ENCODE results near the gene MTM1. TPM values are rescaled to one million over a fixed set of nuclear protein-coding genes. Genes with fewer than 3 reads are reported as not detected.

The MTM1 gene
- total RNA-seq, 4 donors from 2014 or later: 10.5 to 32.7 (median 14.3) TPM

DNA sequence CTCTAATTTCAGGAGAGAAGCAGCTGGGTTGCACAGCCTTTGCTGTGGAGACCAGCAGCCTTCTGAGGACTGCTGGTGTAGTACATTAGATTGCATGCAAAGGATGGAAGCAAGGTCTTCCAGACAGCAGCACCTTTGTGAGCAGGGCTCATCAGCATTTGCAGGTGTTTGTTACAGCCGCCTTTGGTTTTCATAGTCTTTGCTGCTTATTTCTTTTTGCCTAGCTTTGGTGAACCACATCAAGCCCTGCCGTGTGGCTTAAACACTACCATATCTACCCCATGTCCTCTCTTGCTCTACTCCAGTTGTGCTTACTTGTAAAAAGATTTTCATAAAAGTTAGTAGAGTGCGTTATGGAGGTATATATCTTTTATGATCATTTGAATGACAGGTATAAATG is 57.5 kb downstream of the MTM1 start:
- Histone ChIP-seq H3K4me1 (no peaks in the 10 kb centered on the region), H3K27ac (no peak overlapping the region), H3K4me3 (no peak overlapping the region), H3K9me3 (no peaks in the 10 kb centered on the region), H3K36me3 (peaks cover 0 to 50% of the 10 kb centered on the region in 2 donors), H3K27me3 (no peaks in the 10 kb centered on the region)
- ATAC-seq: no peak
- 89 to 93% methylated on average over 2 to 3 of the region's 3 CpGs for WGBS, 2 donors (ENCODE audit: low coverage in 1 of 2)
- TF ChIP-seq POLR2AphosphoS5 (IDR thresholded peaks at IDR 0.05) (no peak), EP300 (IDR thresholded peaks at IDR 0.05) (no peak), POLR2A (IDR thresholded peaks at IDR 0.05) (no peak)
- TF ChIP-seq, protein P1, sequence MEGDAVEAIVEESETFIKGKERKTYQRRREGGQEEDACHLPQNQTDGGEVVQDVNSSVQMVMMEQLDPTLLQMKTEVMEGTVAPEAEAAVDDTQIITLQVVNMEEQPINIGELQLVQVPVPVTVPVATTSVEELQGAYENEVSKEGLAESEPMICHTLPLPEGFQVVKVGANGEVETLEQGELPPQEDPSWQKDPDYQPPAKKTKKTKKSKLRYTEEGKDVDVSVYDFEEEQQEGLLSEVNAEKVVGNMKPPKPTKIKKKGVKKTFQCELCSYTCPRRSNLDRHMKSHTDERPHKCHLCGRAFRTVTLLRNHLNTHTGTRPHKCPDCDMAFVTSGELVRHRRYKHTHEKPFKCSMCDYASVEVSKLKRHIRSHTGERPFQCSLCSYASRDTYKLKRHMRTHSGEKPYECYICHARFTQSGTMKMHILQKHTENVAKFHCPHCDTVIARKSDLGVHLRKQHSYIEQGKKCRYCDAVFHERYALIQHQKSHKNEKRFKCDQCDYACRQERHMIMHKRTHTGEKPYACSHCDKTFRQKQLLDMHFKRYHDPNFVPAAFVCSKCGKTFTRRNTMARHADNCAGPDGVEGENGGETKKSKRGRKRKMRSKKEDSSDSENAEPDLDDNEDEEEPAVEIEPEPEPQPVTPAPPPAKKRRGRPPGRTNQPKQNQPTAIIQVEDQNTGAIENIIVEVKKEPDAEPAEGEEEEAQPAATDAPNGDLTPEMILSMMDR (IDR thresholded peaks at IDR 0.05): no peak

- TF ChIP-seq POLR2A (IDR thresholded peaks at IDR 0.05) (no peak), POLR2AphosphoS5 (IDR thresholded peaks at IDR 0.05) (no peak), EP300 (IDR thresholded peaks at IDR 0.05) (no peak)
- TF ChIP-seq, protein P1 (IDR thresholded peaks at IDR 0.05): no peak
- no peak for ATAC-seq
- Histone ChIP-seq H3K27me3 (no peaks in the 10 kb centered on the region), H3K36me3 (peaks cover 0 to 52% of the 10 kb centered on the region in 2 donors), H3K9me3 (no peaks in the 10 kb centered on the region), H3K4me1 (no peaks in the 10 kb centered on the region), H3K27ac (no peak overlapping the region), H3K4me3 (no peak overlapping the region)
These were observed 59.5 kb downstream of the MTM1 start for GRCh38 chrX:150627957-150628356.

DNA sequence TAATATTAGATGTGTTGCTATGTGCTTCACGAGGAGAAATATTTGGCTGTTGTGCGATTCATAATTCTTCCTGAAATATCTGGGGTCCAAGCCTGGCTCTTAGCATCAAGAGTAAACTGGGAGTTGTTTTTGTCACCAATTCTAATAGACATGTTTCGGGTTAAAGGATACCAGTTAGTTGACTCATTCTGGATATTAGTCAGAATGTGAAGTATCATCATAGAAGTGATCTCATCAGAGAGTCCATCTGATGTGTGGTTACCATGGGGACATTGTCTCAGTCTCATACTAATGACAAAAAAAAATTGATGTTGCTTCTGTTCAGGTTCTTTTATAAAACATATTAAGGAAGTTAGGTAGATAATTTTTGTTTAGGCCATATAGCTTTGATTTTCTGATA is 67.5 kb downstream of the MTM1 start:
- Histone ChIP-seq H3K4me1 (no peaks in the 10 kb centered on the region), H3K9me3 (no peaks in the 10 kb centered on the region), H3K4me3 (no peak overlapping the region), H3K36me3 (peaks cover 0 to 24% of the 10 kb centered on the region in 2 donors), H3K27me3 (no peaks in the 10 kb centered on the region), H3K27ac (no peak overlapping the region)
- no peak for TF ChIP-seq EP300 (IDR thresholded peaks at IDR 0.05)
- TF ChIP-seq, protein P1 (IDR thresholded peaks at IDR 0.05): no peak
- no peak for TF ChIP-seq POLR2AphosphoS5 (IDR thresholded peaks at IDR 0.05)
- WGBS, 2 donors (ENCODE audit: low coverage in 1 of 2): 53 to 57% methylated on average over 3 of the region's 3 CpGs
- no peak for ATAC-seq

DNA sequence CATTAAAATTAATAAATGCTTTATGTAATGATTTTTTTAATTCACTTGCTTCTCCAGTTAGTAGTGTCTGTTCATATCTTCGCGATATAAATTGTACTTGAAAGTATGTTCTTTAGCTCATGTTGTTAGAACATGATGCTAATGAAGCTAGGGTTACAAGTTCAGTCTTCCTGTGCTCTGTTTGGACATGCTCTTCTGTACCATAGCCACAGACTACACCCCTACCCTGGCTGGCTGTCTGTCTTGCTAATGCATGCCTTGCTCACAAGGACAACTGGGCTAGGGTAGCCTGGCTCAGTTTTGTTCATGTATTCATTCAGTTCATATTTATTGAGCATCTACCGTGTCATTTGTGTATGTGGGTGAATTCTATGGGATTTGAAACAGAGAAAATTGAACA is 74.0 kb downstream of the MTM1 start:
- no peak for TF ChIP-seq EP300 (IDR thresholded peaks at IDR 0.05)
- TF ChIP-seq POLR2AphosphoS5 (IDR thresholded peaks at IDR 0.05): no peak
- TF ChIP-seq POLR2A (IDR thresholded peaks at IDR 0.05): no peak
- TF ChIP-seq, protein P1 (IDR thresholded peaks at IDR 0.05): no peak
- Histone ChIP-seq H3K4me3 (no peak overlapping the region), H3K36me3 (peaks cover 0 to 52% of the 10 kb centered on the region in 2 donors), H3K27me3 (no peaks in the 10 kb centered on the region), H3K4me1 (no peaks in the 10 kb centered on the region), H3K27ac (no peak overlapping the region), H3K9me3 (no peaks in the 10 kb centered on the region)
- no peak for ATAC-seq
- WGBS, 2 donors (ENCODE audit: low coverage in 1 of 2): 80% methylated on average over 1 of the region's 3 CpGs

- no peak overlapping the region for H3K27ac ChIP-seq
- no peaks in the 10 kb centered on the region for H3K27me3 ChIP-seq
- H3K4me3 ChIP-seq: no peak overlapping the region
- no peak for ATAC-seq
- no peaks in the 10 kb centered on the region for H3K4me1 ChIP-seq
- H3K9me3 ChIP-seq: no peaks in the 10 kb centered on the region
- TF ChIP-seq POLR2A (IDR thresholded peaks at IDR 0.05) (no peak), EP300 (IDR thresholded peaks at IDR 0.05) (no peak), POLR2AphosphoS5 (IDR thresholded peaks at IDR 0.05) (no peak)
- TF ChIP-seq, protein P1 (IDR thresholded peaks at IDR 0.05): no peak
- H3K36me3 ChIP-seq: peaks cover 0 to 52% of the 10 kb centered on the region in 2 donors
- WGBS, 2 donors (ENCODE audit: low coverage in 1 of 2): 23 to 55% methylated on average over 1 of the region's 1 CpG
These were observed 74.8 kb downstream of the MTM1 start for GRCh38 chrX:150643271-150643670.

Measured in gastroesophageal sphincter (tissue), 4 donors.